Spleen (tissue), 11 donors: ENCODE results near the gene PTPRN2. TPM values are rescaled to one million over a fixed set of nuclear protein-coding genes. Genes with fewer than 3 reads are reported as not detected.

ENCODE experiments used
- DNase-seq: peaks from one replicate; pipeline ENCODE4 v3.0.0-alpha.2; 2020
- H3K27ac ChIP-seq, 8 donors: fragments of 200-600 bp; sonication (generic) in 7 of 8; 1 replicate in 4 of 8; 2 replicates in 4 of 8; pipeline versions ENCODE4 v1.5.0 to v1.8.0; 2016 to 2021; ENCODE audit warnings: inconsistent platforms in 4 of 8, mild to moderate bottlenecking in 4 of 8, moderate library complexity in 1 of 8
- H3K27me3 ChIP-seq, 7 donors: fragments of 200-600 bp; sonication (generic) in 6 of 7; replicated peaks in 1 of 7; 1 replicate in 4 of 7; 2 replicates in 3 of 7; pipeline versions ENCODE4 v1.5.0 to v1.8.0; 2016 to 2021; ENCODE audit warnings: inconsistent platforms in 3 of 7, mild to moderate bottlenecking in 1 of 7
- H3K36me3 ChIP-seq, 6 donors: fragments of 200-600 bp; sonication (generic) in 5 of 6; 1 replicate in 4 of 6; 2 replicates in 2 of 6; pipeline versions ENCODE4 v1.5.0 to v1.8.0; 2016 to 2021; ENCODE audit warnings: inconsistent platforms in 2 of 6
- H3K4me1 ChIP-seq, 6 donors: fragments of 200-600 bp; sonication (generic) in 5 of 6; 1 replicate in 3 of 6; 2 replicates in 3 of 6; pipeline versions ENCODE4 v1.5.0 to v1.8.0; 2016 to 2021; ENCODE audit warnings: inconsistent platforms in 3 of 6
- H3K4me3 ChIP-seq, 8 donors: fragments of 200-600 bp; sonication (generic) in 7 of 8; 1 replicate in 4 of 8; 2 replicates in 4 of 8; pipeline versions ENCODE4 v1.5.0 to v1.8.0; 2016 to 2021; ENCODE audit warnings: inconsistent platforms in 4 of 8, mild to moderate bottlenecking in 4 of 8, moderate library complexity in 2 of 8
- H3K9me3 ChIP-seq, 8 donors: fragments of 200-600 bp; sonication (generic) in 7 of 8; 1 replicate in 4 of 8; 2 replicates in 4 of 8; pipeline versions ENCODE4 v1.5.0 to v1.8.0; 2016 to 2021; ENCODE audit warnings: inconsistent platforms in 4 of 8
- CTCF ChIP-seq, 11 experiments: fragments of 200-600 bp in 7 of 11; fragments of 450-650 bp in 4 of 11; sonication (generic) in 4 of 11; IDR thresholded peaks in 8 of 11; conservative IDR thresholded peaks in 3 of 11; 1 replicate in 7 of 11; 2 replicates in 4 of 11; pipeline versions ENCODE4 v1.4.0 to v1.8.0; 2016 to 2021; ENCODE audit warnings: antibody characterized with exemption in 11 of 11, inconsistent platforms in 4 of 11, mild to moderate bottlenecking in 1 of 11
- POLR2A ChIP-seq, 3 donors: fragments of 450-650 bp; IDR thresholded peaks; one replicate each; pipeline ENCODE4 v1.5.1; 2017; ENCODE audit warnings: antibody characterized with exemption in 3 of 3, mild to moderate bottlenecking in 1 of 3
- POLR2AphosphoS5 ChIP-seq, 3 donors: sonication (generic); formaldehyde crosslinking; IDR thresholded peaks; one replicate each; pipeline ENCODE4 v1.5.1; 2017; ENCODE audit warnings: antibody characterized with exemption in 3 of 3
- WGBS, 5 donors: extraction: QIAGEN DNeasy Blood & Tissue Kit in 3 of 5; methylation state at CpG; one replicate each; pipeline versions ENCODE4 v1.1.5 to v1.1.7; 2013 to 2018; 5-methylcytosine and 5-hydroxymethylcytosine counted together
- intact Hi-C: fragments of 100-400 bp; cut with DNase I; formaldehyde crosslinking; loops from one replicate; pipeline ENCODE4 v1.15.0; 2023; ENCODE audit warnings: low total_unique reads
- polyA plus RNA-seq, 3 donors: library from polyadenylated mRNA; stranded (reverse); fragments of 200-250 nt; gene quantifications; one replicate each; pipeline ENCODE4 v1.2.1, GENCODE V29; 2013
- total RNA-seq, 7 donors: library from RNA; depleted of rRNA in 3 of 7; stranded (reverse); fragments of >200 nt in 3 of 7; fragmentation: NEBNext Ultra II Directional in 4 of 7; extraction: Animal tissue kit (Norgen Biotek cat#: 25700) in 4 of 7; gene quantifications; one replicate each; pipeline versions ENCODE4 v1.1.0 to v1.2.1, GENCODE V29; 2016 to 2021
- donor health status: healthy with polysubstance abuse.
- donor health status: DM: no; HTN: no; CAD: no; lungs with moderate emphysema.
- donor health status: DM: no; HTN: no; CAD: no.
- donor health status: Bipolar disorder and iron deficiency.
- donor health status: healthy.
- donor health status: DM: no; HTN: no; CAD: no.
- donor health status: DM: yes; HTN: yes; CAD: no.

PTPRN2 gene
- total and polyA plus RNA-seq, 10 donors: 7.0 to 22.8 (median 16.8) TPM

DNA sequence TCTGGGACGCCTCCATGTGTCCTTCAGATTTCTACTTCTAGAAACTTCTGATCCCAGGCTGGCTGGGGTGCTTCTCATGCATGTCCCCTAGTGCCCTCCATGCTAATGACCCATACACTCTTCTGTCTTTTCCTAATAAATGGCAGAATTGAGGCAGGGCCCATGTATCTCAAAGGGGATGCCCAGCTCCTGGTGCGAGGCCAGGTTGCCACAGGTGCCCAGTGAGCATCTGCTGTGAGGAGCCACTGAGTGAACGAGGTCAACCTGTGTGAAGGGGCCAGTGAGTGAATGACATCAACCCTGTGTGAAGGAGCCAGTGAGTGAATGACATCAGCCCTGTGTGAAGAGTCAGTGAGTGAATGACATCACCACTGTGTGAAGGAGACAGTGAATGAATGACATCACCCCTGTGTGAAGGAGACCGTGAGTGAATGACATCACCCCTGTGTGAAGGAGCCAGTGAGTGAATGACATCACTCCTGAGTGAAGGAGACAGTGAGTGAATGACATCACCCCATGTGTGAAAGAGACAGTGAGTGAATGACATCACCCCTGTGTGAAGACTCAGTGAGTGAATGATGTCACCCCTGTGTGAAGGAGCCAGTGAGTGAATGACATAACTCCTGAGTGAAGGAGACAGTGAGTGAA, 478.9 kb downstream of the PTPRN2 start:
- H3K9me3 ChIP-seq: peaks cover 0 to 57% (median 11%) of the 10 kb centered on the region in 8 donors
- no peak overlapping the region for H3K27ac ChIP-seq
- no peak for DNase-seq

GRCh38 chr7:158107806-158108205, 479.8 kb downstream of the PTPRN2 start:
- peaks cover 0 to 48% (median 4%) of the 10 kb centered on the region in 8 donors for H3K9me3 ChIP-seq
- 73 to 85% (median 83%) methylated on average over 2 of the region's 2 CpGs for WGBS, 5 donors

More for the DNA sequence above, 478.9 kb downstream of the PTPRN2 start:
- TF ChIP-seq POLR2A (IDR thresholded peaks at IDR 0.05): no peak
- TF ChIP-seq POLR2AphosphoS5 (IDR thresholded peaks at IDR 0.05): no peak
- TF ChIP-seq CTCF (IDR thresholded peaks at IDR 0.05 in 8 of 11, conservative IDR thresholded peaks at IDR 0.05 in 3 of 11): no peak
- Histone ChIP-seq H3K36me3 (no peaks in the 10 kb centered on the region), H3K27me3 (peaks cover 0 to 11% (median 0%) of the 10 kb centered on the region in 7 donors), H3K4me1 (no peaks in the 10 kb centered on the region), H3K4me3 (no peak overlapping the region)
- 79 to 88% (median 84%) methylated on average over 4 of the region's 4 CpGs for WGBS, 5 donors
- intact Hi-C loops: no loop called here

GRCh38 chr7:158106272-158106671, 481.4 kb downstream of the PTPRN2 start:
- peaks cover 0 to 21% (median 0%) of the 10 kb centered on the region in 7 donors for H3K27me3 ChIP-seq
- DNase-seq: no peak
- 64 to 78% (median 73%) methylated on average over 3 of the region's 3 CpGs for WGBS, 5 donors
- H3K27ac ChIP-seq: no peak overlapping the region
- H3K36me3 ChIP-seq: no peaks in the 10 kb centered on the region
- peaks cover 0 to 42% (median 4%) of the 10 kb centered on the region in 8 donors for H3K9me3 ChIP-seq
- H3K4me1 ChIP-seq: no peaks in the 10 kb centered on the region
- intact Hi-C loops: no loop called here
- no peak for TF ChIP-seq POLR2AphosphoS5 (IDR thresholded peaks at IDR 0.05)
- TF ChIP-seq POLR2A (IDR thresholded peaks at IDR 0.05): no peak
- TF ChIP-seq CTCF (IDR thresholded peaks at IDR 0.05 in 8 of 11, conservative IDR thresholded peaks at IDR 0.05 in 3 of 11): no peak
- no peak overlapping the region for H3K4me3 ChIP-seq

More at GRCh38 chr7:158107806-158108205, 479.8 kb downstream of the PTPRN2 start:
- TF ChIP-seq POLR2AphosphoS5 (IDR thresholded peaks at IDR 0.05) (no peak), CTCF (IDR thresholded peaks at IDR 0.05 in 8 of 11, conservative IDR thresholded peaks at IDR 0.05 in 3 of 11) (no peak), POLR2A (IDR thresholded peaks at IDR 0.05) (no peak)
- H3K27ac ChIP-seq: no peak overlapping the region
- no peak overlapping the region for H3K4me3 ChIP-seq
- H3K4me1 ChIP-seq: no peaks in the 10 kb centered on the region
- intact Hi-C loops: no loop called here
- H3K27me3 ChIP-seq: peaks cover 0 to 11% (median 0%) of the 10 kb centered on the region in 7 donors
- DNase-seq: no peak
- no peaks in the 10 kb centered on the region for H3K36me3 ChIP-seq

DNA sequence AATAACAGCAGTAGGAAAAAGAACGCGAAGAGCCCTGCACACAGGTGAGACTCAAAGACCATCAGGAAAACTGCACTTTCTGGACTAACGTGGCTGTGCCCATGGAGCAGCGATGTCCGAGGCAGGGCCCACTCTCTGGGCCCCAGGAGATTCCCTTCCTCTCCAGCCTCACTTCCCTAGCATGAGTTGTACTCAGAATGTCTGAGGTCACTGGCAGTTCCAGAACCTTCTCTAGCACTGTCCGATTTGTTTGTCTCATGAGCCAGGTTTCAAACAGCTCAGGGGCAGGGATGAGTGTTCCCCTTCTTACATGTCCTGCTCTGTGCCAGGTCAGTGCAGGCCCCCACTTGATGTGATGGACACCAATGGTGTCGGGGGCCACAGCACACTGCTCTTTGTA, 484.2 kb downstream of the PTPRN2 start:
- Histone ChIP-seq H3K4me3 (no peak overlapping the region), H3K36me3 (no peaks in the 10 kb centered on the region), H3K27ac (no peak overlapping the region), H3K9me3 (peaks cover 0 to 20% (median 0%) of the 10 kb centered on the region in 8 donors), H3K4me1 (no peaks in the 10 kb centered on the region), H3K27me3 (peaks cover 0 to 24% (median 0%) of the 10 kb centered on the region in 7 donors)
- TF ChIP-seq POLR2AphosphoS5 (IDR thresholded peaks at IDR 0.05) (no peak), POLR2A (IDR thresholded peaks at IDR 0.05) (no peak), CTCF (IDR thresholded peaks at IDR 0.05 in 8 of 11, conservative IDR thresholded peaks at IDR 0.05 in 3 of 11) (no peak)
- intact Hi-C loops: no loop called here
- WGBS, 5 donors: 89 to 94% (median 90%) methylated on average over 7 of the region's 7 CpGs
- DNase-seq: no peak
